Effector CD8-positive, alpha-beta T cell (primary cell): ENCODE data around the gene SRGAP1.
A peak's percentile ranks its signal among the peaks of the same experiment; 100 is the strongest.
"Not testable (repeated sequence)": the region's sequence is repeated elsewhere in the genome, so short reads cannot be mapped to it uniquely, and the experiment has no call there.

ENCODE experiments used
- DNase-seq: peaks from one replicate; lab custom pipeline; 2025; lab: John Stamatoyannopoulos, UW

Gene SRGAP1

GRCh38 chr12:63838411-63838810, 6.1 kb upstream of the SRGAP1 start:
- DNase-seq = no peak

GRCh38 chr12:63841011-63841410, 3.5 kb upstream of the SRGAP1 start:
- no peak for DNase-seq

GRCh38 chr12:63841571-63841970, 2.9 kb upstream of the SRGAP1 start:
- DNase-seq = no peak

GRCh38 chr12:63842750-63843149, 1.8 kb upstream of the SRGAP1 start:
- DNase-seq = not testable (repeated sequence)

GRCh38 chr12:63843254-63843720, 1.2 kb upstream of the SRGAP1 start:
- no peak for DNase-seq

- DNase-seq = peak; percentile 57
Observed at GRCh38 chr12:63843721-63844390, 644 bp upstream of the SRGAP1 start.

- DNase-seq = no peak
Observed at GRCh38 chr12:63845726-63846125, 1.2 kb downstream of the SRGAP1 start.

GRCh38 chr12:63846238-63846967, 1.9 kb downstream of the SRGAP1 start:
- DNase-seq = no peak

- DNase-seq = no peak
Observed at GRCh38 chr12:63848450-63848849, 4.0 kb downstream of the SRGAP1 start.

- no peak for DNase-seq
Observed at GRCh38 chr12:63849106-63849620, 4.7 kb downstream of the SRGAP1 start.

- DNase-seq = no peak
Observed at GRCh38 chr12:63849641-63850040, 5.1 kb downstream of the SRGAP1 start.

GRCh38 chr12:63853978-63854377, 9.5 kb downstream of the SRGAP1 start:
- no peak for DNase-seq

GRCh38 chr12:63855299-63855698, 10.8 kb downstream of the SRGAP1 start:
- no peak for DNase-seq

GRCh38 chr12:63857771-63858670, 13.5 kb downstream of the SRGAP1 start:
- DNase-seq = no peak

GRCh38 chr12:63859880-63860279, 15.4 kb downstream of the SRGAP1 start:
- DNase-seq = not testable (repeated sequence)

- no peak for DNase-seq
Observed at GRCh38 chr12:63862187-63862968, 17.9 kb downstream of the SRGAP1 start.

GRCh38 chr12:63862969-63863230, 18.4 kb downstream of the SRGAP1 start:
- DNase-seq = no peak

- no peak for DNase-seq
Observed at GRCh38 chr12:63863658-63864453, 19.4 kb downstream of the SRGAP1 start.

- DNase-seq = no peak
Observed at GRCh38 chr12:63864454-63864706, 19.9 kb downstream of the SRGAP1 start.

GRCh38 chr12:63865448-63865847, 20.9 kb downstream of the SRGAP1 start:
- no peak for DNase-seq

- DNase-seq = no peak
Observed at GRCh38 chr12:63867053-63867452, 22.6 kb downstream of the SRGAP1 start.
